ENCODE results near the gene DNTTIP2.
"Not testable (repeated sequence)": the region's sequence is repeated elsewhere in the genome, so short reads cannot be mapped to it uniquely, and the experiment has no call there.

GRCh38 chr1:93855983-93856382, 23.0 kb downstream of the DNTTIP2 start:
- TF ChIP-seq CTCF (IDR thresholded peaks at IDR 0.05); ELF4 (CRISPR knock-in tag; IDR thresholded peaks at IDR 0.05; ENCODE audit: low read depth); TEAD4 (CRISPR knock-in tag; IDR thresholded peaks at IDR 0.05); GRHL2 (CRISPR knock-in tag; IDR thresholded peaks at IDR 0.05; ENCODE audit: insufficient replicate concordance, severe bottlenecking): not testable (repeated sequence)
- TF ChIP-seq, protein P1, sequence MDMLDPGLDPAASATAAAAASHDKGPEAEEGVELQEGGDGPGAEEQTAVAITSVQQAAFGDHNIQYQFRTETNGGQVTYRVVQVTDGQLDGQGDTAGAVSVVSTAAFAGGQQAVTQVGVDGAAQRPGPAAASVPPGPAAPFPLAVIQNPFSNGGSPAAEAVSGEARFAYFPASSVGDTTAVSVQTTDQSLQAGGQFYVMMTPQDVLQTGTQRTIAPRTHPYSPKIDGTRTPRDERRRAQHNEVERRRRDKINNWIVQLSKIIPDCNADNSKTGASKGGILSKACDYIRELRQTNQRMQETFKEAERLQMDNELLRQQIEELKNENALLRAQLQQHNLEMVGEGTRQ (CRISPR knock-in tag; IDR thresholded peaks at IDR 0.05) = not testable (repeated sequence)
- TF ChIP-seq, protein P2, sequence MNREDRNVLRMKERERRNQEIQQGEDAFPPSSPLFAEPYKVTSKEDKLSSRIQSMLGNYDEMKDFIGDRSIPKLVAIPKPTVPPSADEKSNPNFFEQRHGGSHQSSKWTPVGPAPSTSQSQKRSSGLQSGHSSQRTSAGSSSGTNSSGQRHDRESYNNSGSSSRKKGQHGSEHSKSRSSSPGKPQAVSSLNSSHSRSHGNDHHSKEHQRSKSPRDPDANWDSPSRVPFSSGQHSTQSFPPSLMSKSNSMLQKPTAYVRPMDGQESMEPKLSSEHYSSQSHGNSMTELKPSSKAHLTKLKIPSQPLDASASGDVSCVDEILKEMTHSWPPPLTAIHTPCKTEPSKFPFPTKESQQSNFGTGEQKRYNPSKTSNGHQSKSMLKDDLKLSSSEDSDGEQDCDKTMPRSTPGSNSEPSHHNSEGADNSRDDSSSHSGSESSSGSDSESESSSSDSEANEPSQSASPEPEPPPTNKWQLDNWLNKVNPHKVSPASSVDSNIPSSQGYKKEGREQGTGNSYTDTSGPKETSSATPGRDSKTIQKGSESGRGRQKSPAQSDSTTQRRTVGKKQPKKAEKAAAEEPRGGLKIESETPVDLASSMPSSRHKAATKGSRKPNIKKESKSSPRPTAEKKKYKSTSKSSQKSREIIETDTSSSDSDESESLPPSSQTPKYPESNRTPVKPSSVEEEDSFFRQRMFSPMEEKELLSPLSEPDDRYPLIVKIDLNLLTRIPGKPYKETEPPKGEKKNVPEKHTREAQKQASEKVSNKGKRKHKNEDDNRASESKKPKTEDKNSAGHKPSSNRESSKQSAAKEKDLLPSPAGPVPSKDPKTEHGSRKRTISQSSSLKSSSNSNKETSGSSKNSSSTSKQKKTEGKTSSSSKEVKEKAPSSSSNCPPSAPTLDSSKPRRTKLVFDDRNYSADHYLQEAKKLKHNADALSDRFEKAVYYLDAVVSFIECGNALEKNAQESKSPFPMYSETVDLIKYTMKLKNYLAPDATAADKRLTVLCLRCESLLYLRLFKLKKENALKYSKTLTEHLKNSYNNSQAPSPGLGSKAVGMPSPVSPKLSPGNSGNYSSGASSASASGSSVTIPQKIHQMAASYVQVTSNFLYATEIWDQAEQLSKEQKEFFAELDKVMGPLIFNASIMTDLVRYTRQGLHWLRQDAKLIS (CRISPR knock-in tag; IDR thresholded peaks at IDR 0.05; ENCODE audit: borderline replicate concordance) = not testable (repeated sequence)
- TF ChIP-seq, protein P3, sequence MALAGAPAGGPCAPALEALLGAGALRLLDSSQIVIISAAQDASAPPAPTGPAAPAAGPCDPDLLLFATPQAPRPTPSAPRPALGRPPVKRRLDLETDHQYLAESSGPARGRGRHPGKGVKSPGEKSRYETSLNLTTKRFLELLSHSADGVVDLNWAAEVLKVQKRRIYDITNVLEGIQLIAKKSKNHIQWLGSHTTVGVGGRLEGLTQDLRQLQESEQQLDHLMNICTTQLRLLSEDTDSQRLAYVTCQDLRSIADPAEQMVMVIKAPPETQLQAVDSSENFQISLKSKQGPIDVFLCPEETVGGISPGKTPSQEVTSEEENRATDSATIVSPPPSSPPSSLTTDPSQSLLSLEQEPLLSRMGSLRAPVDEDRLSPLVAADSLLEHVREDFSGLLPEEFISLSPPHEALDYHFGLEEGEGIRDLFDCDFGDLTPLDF (CRISPR knock-in tag; IDR thresholded peaks at IDR 0.05) = not testable (repeated sequence)
- TF ChIP-seq, protein P4, sequence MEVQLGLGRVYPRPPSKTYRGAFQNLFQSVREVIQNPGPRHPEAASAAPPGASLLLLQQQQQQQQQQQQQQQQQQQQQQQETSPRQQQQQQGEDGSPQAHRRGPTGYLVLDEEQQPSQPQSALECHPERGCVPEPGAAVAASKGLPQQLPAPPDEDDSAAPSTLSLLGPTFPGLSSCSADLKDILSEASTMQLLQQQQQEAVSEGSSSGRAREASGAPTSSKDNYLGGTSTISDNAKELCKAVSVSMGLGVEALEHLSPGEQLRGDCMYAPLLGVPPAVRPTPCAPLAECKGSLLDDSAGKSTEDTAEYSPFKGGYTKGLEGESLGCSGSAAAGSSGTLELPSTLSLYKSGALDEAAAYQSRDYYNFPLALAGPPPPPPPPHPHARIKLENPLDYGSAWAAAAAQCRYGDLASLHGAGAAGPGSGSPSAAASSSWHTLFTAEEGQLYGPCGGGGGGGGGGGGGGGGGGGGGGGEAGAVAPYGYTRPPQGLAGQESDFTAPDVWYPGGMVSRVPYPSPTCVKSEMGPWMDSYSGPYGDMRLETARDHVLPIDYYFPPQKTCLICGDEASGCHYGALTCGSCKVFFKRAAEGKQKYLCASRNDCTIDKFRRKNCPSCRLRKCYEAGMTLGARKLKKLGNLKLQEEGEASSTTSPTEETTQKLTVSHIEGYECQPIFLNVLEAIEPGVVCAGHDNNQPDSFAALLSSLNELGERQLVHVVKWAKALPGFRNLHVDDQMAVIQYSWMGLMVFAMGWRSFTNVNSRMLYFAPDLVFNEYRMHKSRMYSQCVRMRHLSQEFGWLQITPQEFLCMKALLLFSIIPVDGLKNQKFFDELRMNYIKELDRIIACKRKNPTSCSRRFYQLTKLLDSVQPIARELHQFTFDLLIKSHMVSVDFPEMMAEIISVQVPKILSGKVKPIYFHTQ (CRISPR knock-in tag; IDR thresholded peaks at IDR 0.05) = not testable (repeated sequence)
- TF ChIP-seq, protein P5, sequence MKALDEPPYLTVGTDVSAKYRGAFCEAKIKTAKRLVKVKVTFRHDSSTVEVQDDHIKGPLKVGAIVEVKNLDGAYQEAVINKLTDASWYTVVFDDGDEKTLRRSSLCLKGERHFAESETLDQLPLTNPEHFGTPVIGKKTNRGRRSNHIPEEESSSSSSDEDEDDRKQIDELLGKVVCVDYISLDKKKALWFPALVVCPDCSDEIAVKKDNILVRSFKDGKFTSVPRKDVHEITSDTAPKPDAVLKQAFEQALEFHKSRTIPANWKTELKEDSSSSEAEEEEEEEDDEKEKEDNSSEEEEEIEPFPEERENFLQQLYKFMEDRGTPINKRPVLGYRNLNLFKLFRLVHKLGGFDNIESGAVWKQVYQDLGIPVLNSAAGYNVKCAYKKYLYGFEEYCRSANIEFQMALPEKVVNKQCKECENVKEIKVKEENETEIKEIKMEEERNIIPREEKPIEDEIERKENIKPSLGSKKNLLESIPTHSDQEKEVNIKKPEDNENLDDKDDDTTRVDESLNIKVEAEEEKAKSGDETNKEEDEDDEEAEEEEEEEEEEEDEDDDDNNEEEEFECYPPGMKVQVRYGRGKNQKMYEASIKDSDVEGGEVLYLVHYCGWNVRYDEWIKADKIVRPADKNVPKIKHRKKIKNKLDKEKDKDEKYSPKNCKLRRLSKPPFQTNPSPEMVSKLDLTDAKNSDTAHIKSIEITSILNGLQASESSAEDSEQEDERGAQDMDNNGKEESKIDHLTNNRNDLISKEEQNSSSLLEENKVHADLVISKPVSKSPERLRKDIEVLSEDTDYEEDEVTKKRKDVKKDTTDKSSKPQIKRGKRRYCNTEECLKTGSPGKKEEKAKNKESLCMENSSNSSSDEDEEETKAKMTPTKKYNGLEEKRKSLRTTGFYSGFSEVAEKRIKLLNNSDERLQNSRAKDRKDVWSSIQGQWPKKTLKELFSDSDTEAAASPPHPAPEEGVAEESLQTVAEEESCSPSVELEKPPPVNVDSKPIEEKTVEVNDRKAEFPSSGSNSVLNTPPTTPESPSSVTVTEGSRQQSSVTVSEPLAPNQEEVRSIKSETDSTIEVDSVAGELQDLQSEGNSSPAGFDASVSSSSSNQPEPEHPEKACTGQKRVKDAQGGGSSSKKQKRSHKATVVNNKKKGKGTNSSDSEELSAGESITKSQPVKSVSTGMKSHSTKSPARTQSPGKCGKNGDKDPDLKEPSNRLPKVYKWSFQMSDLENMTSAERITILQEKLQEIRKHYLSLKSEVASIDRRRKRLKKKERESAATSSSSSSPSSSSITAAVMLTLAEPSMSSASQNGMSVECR (CRISPR knock-in tag; IDR thresholded peaks at IDR 0.05; ENCODE audit: borderline replicate concordance) = not testable (repeated sequence)
- TF ChIP-seq, protein P6, sequence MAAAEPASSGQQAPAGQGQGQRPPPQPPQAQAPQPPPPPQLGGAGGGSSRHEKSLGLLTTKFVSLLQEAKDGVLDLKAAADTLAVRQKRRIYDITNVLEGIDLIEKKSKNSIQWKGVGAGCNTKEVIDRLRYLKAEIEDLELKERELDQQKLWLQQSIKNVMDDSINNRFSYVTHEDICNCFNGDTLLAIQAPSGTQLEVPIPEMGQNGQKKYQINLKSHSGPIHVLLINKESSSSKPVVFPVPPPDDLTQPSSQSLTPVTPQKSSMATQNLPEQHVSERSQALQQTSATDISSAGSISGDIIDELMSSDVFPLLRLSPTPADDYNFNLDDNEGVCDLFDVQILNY (CRISPR knock-in tag; IDR thresholded peaks at IDR 0.05) = not testable (repeated sequence)
